Progenitor cell of endocrine pancreas (in vitro differentiated cells): Measurements from ENCODE around the gene ANKRD23. TPM values are rescaled to one million over a fixed set of nuclear protein-coding genes. Genes with fewer than 3 reads are reported as not detected.

Experiments used
- DNase-seq: peaks from one replicate; pipeline ENCODE4 v3.0.0; 2021; ENCODE audit warnings: low spot score; ENCODE audit not compliant: unreplicated experiment
- H3K27ac Mint-ChIP-seq: 2 replicates; pipeline ENCODE4 v1.8.0; 2021; ENCODE audit warnings: mild to moderate bottlenecking, moderate library complexity, mixed read lengths
- H3K27me3 Mint-ChIP-seq: 2 replicates; pipeline ENCODE4 v1.8.0; 2021; ENCODE audit warnings: mixed read lengths
- H3K36me3 Mint-ChIP-seq: 2 replicates; pipeline ENCODE4 v1.8.0; 2022; ENCODE audit warnings: mixed read lengths; ENCODE audit not compliant: insufficient read depth
- H3K4me1 Mint-ChIP-seq: 2 replicates; pipeline ENCODE4 v1.8.0; 2021; ENCODE audit warnings: low read depth, mixed read lengths
- H3K4me3 Mint-ChIP-seq: 2 replicates; pipeline ENCODE4 v1.8.0; 2021; ENCODE audit warnings: low read depth, mild to moderate bottlenecking, moderate library complexity, mixed read lengths
- H3K9me3 Mint-ChIP-seq: 2 replicates; pipeline ENCODE4 v1.8.0; 2021; ENCODE audit warnings: low read depth, mixed read lengths
- CTCF ChIP-seq: fragments of 200-600 bp; sonication (generic); IDR thresholded peaks from one replicate; pipeline ENCODE4 v1.5.0; 2021; ENCODE audit warnings: antibody characterized with exemption, mild to moderate bottlenecking; ENCODE audit not compliant: unreplicated experiment
- total RNA-seq: library from RNA; stranded (reverse); gene quantifications from 2 replicates; pipeline ENCODE4 v1.2.1, GENCODE V29; 2021

ANKRD23 gene
- total RNA-seq, 1 donor from 2014 or later, result 8.3 TPM

GRCh38 chr2:96888072-96889011 is 44.5 kb upstream of the ANKRD23 start:
- Mint-ChIP-seq H3K36me3 (no peaks in the 10 kb centered on the region), H3K4me1 (peaks cover 26% of the 10 kb centered on the region), H3K4me3 (no peak overlapping the region), H3K9me3 (no peaks in the 10 kb centered on the region), H3K27me3 (peaks cover 10% of the 10 kb centered on the region), H3K27ac (peak overlapping the region; percentile 77)
- no peak for TF ChIP-seq CTCF
- no peak for DNase-seq

GRCh38 chr2:96887493-96888012 is 43.7 kb upstream of the ANKRD23 start:
- Mint-ChIP-seq H3K9me3 (no peaks in the 10 kb centered on the region), H3K36me3 (no peaks in the 10 kb centered on the region), H3K4me3 (no peak overlapping the region), H3K27me3 (peaks cover 9% of the 10 kb centered on the region), H3K27ac (no peak overlapping the region), H3K4me1 (peaks cover 26% of the 10 kb centered on the region)
- TF ChIP-seq CTCF, result no peak
- no peak for DNase-seq

GRCh38 chr2:96885432-96886347 is 41.9 kb upstream of the ANKRD23 start:
- H3K4me3 Mint-ChIP-seq, result no peak overlapping the region
- peaks cover 15% of the 10 kb centered on the region for H3K27me3 Mint-ChIP-seq
- DNase-seq, result no peak
- H3K36me3 Mint-ChIP-seq, result no peaks in the 10 kb centered on the region
- H3K4me1 Mint-ChIP-seq, result peaks cover 20% of the 10 kb centered on the region
- TF ChIP-seq CTCF, result no peak
- no peak overlapping the region for H3K27ac Mint-ChIP-seq
- H3K9me3 Mint-ChIP-seq, result no peaks in the 10 kb centered on the region

- Mint-ChIP-seq H3K4me1 (peaks cover 15% of the 10 kb centered on the region), H3K27ac (no peak overlapping the region), H3K9me3 (no peaks in the 10 kb centered on the region), H3K4me3 (no peak overlapping the region), H3K36me3 (no peaks in the 10 kb centered on the region), H3K27me3 (peaks cover 21% of the 10 kb centered on the region)
- TF ChIP-seq CTCF, result no peak
- no peak for DNase-seq
These were observed 40.7 kb upstream of the ANKRD23 start for GRCh38 chr2:96884299-96885094.
